HG03108 (cell line): ENCODE measurements around the gene RXYLT1.
"Not testable (repeated sequence)": the region's sequence is repeated elsewhere in the genome, so short reads cannot be mapped to it uniquely, and the experiment has no call there.

Source experiments
- ATAC-seq: cut with Tn5 transposase; IDR thresholded peaks from one replicate; pipeline ENCODE4 v1.9.1; 2021; ENCODE audit warnings: moderate library complexity; ENCODE audit not compliant: unreplicated experiment

The RXYLT1 gene

DNA sequence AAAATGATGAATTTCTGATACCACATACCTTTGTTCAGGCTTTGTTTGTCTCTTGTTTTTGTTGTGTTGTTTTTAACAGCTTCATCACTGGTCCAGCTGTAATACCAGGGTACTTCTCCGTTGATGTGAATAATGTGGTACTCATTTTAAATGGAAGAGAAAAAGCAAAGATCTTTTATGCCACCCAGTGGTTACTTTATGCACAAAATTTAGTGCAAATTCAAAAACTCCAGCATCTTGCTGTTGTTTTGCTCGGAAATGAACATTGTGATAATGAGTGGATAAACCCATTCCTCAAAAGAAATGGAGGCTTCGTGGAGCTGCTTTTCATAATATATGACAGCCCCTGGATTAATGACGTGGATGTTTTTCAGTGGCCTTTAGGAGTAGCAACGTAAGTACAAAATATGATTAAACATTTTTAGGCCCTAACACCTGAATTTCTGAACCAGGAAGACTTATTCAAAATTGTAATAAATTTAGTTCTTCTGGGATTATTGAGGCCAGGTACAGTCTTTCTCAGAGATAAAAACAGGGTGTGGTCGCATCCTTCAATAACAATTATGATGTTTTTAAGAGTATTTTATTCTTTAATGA is 22.4 kb downstream of the RXYLT1 start:
- ATAC-seq, result no peak

DNA sequence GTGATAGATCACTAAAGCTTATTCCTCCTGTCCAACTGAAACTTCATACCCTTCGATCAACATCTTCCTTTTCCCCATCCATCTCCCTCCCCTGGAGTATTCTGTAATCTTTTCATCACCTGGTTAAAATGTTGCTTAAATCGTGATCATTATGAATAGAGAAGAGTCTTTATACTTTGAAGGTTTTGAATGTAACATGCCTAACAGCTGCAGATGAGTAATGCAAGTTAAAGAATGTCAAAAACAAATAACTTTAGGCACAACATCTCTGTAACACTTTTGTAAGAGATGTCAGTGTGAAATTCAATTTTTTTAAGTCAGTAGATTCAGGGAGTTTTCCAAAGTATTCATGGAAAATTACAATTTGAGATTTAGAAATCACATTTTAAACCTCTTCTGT is 25.0 kb downstream of the RXYLT1 start:
- no peak for ATAC-seq

DNA sequence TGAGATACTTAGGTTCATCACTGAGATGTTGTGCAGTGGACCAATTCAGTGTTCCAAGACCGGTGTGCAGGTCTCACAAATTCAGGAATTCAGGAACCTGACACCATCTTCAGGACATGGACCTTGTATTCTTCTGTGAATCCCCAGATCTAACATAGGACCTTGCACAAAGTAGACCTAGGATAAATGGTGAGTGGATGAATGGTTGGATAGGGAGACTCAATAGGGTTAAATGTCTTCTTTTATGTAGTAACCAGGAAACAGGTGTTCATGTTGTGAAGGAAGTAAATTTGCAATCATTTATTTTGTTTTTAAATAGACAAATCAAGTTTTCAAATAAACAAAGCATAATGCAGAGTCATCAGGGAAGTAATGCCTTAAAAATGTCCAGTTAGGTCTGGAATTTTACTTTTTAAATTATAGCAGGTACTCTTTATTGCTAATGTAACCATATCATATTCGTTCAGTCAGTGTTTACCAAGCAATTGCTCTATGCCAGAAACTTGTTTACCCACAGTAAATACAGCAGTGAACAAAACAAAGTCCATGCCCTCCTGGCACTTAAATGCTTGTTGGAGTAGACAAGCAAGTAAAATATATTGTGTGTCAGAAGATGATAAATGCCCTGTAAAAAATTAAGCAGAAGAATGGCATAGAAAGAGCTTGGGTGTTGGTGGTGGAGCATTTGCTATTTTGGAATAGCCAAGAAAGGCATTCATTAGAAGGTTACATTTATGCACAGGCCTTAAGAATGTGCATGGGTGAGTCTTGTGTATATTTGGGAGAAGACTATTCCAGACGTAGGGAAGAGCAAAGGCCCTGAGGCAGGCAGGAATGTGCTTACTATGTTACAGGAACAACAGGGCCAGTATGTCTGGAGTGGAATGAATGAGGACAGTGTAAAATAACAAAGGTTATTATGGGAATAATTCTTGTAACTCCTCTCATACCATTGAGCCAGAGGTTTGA is 26.3 kb downstream of the RXYLT1 start:
- ATAC-seq, result no peak

DNA sequence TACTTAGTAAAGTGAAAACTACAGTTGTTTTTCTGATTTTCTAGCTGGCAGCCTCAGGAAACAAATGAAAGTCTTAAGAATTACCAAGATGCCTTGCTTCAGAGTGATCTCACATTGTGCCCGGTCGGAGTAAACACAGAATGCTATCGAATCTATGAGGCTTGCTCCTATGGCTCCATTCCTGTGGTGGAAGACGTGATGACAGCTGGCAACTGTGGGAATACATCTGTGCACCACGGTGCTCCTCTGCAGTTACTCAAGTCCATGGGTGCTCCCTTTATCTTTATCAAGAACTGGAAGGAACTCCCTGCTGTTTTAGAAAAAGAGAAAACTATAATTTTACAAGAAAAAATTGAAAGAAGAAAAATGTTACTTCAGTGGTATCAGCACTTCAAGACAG is 28.9 kb downstream of the RXYLT1 start:
- no peak for ATAC-seq

DNA sequence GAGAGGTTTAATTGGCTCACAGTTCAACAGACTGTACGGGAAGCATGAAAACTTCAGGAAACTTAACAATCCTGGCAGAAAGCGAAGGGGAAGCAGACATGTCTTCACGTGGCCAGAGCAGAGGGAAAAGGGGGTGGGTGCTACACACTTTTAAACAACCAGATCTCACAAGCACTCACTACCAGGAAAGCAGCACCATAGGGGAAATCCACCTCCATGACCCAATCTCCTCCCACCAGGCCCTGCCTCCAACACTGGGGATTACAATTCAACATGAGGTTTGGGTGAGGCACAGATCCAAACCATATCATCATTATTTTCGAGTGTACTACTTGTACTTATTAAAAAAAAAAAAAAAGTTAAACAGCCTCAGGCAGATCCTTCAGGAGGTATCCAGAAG is 29.9 kb downstream of the RXYLT1 start:
- no peak for ATAC-seq

DNA sequence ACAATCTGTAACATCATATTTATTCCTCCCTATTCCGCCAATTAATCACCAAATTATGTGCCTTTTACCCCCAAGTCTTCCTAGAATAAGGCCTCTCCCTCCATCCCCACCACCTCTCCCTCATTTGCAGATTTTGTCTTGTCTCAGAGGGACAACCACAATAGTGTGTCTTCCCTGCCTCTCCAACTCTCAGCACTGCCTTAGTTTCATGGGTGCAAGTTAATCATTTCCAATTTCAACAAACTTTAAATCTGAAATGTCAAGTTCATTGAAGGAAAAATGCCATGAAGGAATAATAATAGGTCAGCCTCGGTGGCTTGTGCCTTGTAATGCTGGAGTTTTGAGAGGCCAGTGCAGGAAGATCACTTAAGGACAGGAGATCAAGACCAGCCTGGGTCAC is 31.6 kb downstream of the RXYLT1 start:
- ATAC-seq, result no peak

DNA sequence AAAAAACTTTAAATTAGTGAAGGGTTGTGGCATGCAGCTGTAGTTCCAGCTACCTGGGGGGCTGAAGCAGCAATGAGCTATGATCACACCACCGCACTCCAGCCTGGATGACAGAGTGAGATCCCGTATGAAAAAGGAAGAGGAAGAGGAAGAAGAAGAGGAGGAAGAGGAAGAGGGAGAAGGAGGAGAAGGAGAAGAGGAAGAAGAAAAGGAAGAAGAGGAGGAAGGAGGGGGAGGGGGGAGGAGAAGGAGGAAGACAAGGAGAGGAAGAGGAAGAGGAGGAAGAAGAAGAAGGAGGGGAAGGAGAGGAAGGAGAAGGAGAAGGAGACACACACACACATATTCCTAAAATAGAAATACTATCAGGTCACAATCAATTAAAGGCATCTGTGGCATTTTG is 32.0 kb downstream of the RXYLT1 start:
- no peak for ATAC-seq

DNA sequence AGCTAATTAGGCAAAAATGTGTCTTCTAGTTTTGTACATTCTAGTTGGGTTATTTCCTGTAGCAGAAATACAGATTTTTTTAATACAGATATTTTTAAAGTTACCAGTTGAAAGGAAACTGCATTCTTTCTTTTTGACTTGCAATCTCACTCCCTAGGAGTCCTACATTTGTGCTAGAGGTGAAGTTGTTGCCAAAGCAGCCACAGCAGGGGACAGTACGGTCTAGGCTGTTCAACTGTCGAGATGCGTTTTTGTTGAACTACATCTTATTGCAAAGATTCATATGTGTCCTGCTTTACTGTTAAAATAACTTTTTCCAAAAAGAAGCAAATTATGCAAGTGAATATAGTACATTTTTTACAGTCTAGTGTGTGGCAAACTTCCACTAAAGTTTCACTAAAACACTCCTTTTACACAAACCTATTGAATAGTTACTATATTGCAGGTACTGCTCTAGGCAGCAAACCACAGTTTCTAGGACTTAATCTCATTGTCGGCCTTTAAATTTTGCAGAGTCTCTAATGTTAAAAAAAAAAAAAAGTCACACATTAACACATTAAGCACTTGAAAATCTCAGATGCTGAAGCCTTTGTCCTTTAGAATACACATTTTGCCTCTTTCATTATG is 34.5 kb downstream of the RXYLT1 start:
- peak; percentile 36 for ATAC-seq

DNA sequence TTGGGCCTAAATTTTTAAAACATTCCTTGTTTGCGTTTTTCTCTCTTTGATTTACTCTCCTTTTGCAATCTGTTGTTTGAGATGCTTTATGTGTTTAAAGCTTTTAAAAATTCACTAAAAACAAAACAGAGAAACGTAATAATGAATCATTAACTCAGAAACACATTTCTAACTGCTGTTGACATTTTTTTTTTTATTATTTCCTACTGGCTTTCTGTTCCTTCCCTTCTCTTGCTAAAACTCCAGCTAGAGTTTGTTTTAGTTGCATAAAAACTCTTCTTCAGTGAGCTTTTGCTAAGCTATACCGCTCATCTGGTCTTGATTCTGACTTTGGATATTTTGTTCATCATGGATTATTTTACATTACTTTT is 35.8 kb downstream of the RXYLT1 start:
- ATAC-seq, result no peak

DNA sequence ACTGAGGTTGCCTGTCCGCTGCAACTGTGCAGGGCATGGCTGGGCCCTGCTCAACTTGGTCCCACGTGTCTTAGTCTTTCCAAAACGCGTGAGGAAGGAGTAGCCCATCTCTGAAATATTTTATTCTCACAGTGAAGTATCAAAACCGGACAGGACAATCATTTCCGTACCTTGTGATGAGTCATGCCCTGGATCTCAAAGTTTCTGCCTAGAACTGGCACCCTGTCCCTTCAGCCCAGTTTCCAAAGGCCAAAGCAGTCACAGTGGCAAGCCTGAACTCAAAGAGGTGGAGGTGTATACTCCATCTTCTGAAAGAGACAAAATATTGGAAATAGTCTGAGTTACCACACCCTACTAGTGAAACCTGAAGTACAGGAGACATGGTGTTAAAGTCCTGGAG is 36.3 kb downstream of the RXYLT1 start:
- peak; percentile 33 for ATAC-seq

DNA sequence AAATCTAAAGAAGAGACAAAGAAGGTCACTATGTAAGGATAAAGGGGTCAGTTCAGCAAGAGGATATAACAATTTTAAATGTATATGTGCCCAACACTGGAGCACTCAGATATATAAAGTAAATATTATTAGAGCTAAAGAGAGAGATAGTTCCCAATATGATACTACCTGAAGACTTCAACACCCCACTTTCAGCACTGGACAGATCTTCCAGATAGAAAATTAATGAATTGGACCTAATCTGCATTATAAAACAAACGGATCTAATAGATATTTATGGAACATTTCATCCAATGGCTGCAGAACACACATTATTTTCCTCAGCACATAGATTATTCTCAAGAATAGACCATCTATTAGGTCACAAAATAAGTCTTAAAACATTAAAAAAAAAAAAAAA is 40.7 kb downstream of the RXYLT1 start:
- no peak for ATAC-seq

DNA sequence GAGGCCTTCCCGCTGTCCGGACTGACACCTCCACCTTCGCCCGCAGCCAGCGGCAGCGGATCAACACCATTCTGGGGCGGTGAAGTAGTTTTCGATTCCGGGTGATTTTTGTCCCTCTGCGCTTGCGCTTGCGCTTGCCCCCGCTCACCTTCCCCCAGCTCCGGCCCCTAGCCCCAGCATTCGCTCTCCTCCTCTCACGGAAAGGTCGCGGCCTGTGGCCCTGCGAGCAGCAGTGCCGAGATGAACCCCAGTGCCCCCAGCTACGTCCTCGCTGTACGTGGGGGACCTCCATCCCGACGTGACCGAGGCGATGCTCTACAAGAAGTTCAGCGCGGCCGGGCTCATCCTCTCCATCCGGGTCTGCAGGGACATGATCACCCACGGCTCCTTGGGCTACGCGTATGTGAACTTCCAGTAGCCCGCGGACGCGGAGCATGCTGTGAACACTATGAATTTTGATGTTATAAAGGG is 42.1 kb downstream of the RXYLT1 start:
- no peak for ATAC-seq

DNA sequence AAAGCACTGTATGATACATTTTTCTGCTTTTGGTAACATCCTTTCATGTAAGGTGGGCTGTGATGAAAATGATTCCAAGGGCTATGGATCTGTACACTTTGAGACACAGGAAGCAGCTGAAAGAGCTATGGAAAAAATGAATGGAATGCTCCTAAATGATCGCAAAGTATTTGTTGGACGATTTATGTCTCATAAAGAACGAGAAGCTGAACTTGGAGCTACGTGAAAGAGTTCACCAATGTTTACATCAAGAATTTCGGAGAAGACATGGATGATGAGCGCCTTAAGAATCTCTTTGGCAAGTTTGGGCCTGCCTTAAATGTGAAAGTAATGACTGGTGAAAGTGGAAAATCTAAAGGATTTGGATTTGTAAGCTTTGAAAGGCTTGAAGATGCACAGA is 42.6 kb downstream of the RXYLT1 start:
- ATAC-seq, result no peak

DNA sequence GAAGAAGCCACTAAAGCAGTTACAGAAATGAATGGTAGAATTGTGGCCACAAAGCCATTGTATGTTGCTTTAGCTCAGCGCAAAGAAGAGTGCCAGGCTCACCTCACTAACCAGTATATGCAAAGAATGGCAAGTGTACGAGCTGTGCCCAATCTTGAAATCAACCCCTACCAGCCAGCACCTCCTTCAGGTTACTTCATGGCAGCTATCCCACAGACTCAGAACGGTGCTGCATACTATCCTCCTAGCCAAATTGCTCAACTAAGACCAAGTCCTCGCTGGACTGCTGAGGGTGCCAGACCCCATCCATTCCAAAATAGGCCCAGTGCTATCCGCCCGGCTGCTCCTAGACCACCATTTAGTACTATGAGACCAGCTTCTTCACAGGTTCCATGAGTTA is 43.3 kb downstream of the RXYLT1 start:
- ATAC-seq, result no peak

DNA sequence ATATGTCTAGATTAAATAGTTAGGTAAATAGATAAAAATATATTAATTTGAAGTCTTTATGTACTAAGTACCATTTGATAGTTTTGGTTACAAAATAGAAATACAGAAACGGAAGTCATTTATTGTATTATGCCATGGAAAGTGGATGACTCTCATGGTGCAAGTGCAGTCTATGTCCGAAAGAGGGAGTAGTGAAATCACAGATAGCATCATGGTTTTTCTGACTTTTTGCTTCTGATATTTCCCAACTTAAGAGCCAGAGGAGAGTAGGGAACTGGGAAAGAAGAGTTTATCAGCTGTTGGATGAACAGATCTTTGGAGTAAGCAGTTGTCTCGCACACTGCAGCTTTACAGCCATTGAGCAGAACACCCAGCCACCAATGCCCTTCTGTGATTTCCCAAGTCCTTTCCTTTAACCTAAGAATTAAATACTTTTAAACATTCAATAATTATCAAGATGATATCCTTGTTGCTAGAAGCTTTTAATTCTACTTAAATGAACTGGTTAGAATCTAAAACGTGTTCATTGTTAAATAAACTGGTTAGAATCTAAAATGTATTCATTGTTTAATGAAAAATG is 46.4 kb downstream of the RXYLT1 start:
- ATAC-seq, result no peak

DNA sequence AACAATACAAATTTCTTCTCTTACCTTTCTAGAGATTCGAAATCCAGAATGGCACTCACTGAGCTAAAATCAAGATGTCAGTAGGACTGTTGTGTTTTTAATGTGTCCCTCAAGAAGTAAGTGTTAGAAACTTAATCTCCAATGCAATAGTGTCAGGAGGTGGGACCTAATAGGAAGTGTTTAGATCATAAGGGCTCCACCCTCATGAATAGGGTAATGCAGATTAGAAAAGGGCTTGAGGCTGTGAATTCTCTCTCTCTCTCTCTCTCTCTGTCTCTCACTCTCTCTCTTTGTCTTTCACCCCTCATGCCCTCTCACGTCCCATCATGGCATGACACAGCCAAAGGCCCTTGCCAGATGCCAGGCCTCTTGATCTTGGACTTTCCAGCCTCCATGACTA is 49.2 kb downstream of the RXYLT1 start:
- ATAC-seq, result no peak

DNA sequence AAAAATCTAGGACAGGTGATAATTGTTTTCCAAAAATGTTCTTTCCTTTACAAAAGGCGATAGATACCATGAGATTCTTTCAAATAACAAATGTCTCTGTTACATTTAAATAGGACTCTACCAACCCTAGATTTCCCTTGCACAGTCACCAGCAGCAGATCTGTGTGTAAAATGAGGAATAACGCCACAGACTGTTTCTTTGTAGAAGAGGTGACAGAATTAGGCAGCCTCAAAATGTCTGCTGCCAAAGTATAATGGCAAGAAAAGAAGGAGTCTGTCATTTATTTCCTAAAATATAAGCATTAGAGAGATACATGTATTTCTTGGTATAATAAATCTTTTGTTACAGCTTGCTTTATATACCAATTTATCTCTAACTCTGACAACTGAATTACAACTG is 56.3 kb downstream of the RXYLT1 start:
- ATAC-seq, result no peak

DNA sequence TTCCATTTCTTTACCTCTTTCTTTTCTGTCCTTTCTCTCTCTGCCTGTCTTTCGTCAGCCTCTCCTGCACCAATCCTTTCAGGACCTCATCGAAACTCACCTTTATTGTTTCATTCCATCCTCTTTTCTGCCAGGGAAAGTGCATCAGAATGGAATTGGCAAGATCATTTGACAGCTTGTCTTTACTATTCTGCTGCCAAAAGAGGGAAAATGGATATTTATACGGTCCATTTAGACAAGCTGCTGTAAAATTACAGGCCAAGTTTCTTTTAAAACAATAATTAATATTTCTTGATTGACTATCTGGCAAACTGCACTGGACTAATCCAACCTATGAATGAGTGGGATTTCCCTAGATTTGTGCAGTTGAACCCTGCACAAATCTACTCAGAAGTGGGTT is 57.2 kb downstream of the RXYLT1 start:
- no peak for ATAC-seq

DNA sequence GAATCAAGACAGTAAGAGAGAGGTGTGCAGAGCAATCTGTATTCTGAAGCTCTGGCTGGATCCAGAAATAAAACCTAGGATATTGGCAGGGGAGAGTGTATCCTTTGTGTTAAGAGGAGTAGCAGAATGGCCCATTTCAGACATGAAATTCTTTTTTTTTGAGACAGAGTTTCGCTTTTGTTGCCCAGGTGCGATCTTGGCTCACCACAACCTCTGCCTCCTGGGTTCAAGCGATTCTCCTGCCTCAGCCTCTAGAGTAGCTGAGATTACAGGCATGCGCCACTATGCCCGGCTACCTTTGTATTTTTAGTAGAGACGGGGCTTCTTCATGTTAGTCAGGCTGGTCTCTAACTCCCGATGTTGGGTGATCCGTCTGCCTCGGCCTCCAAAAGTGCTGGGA is 58.7 kb downstream of the RXYLT1 start:
- no peak for ATAC-seq

DNA sequence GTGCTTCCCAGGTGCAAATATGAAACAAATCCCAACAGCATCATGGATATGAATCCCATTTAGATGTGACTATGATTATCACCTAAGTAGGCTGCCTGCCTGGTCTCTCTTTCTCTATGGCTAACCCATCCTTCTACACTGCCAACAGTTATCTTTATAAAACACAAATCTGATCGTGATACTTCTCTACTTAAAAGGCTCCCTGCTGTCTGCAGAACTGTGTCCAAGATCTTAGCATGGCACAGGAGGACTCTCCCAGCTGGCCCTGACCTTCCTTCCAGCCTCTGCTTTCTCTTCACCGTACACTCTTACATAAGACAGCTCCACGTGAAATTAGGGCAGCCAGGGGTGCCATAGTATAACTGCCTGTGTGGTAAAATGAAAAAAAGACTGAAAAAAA is 61.3 kb downstream of the RXYLT1 start:
- no peak for ATAC-seq

DNA sequence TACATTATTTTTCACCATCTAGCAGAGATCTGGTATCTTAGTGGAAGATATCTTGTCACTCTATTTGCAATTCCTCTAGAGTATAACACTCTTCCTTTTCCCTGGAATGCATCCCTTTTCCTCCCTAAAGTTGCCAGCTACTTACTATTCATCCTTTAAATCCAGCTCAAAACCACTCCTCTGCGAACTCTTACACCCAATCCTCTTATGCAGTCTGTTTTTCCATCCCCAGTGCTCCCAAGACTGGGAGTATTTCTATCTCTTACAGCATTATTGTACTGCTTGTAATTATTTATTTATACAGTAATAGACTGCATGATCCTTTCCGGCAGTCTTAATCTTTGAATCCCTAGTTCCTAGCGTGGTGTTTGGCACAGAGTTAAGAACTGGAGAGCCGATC is 61.9 kb downstream of the RXYLT1 start:
- ATAC-seq, result no peak

DNA sequence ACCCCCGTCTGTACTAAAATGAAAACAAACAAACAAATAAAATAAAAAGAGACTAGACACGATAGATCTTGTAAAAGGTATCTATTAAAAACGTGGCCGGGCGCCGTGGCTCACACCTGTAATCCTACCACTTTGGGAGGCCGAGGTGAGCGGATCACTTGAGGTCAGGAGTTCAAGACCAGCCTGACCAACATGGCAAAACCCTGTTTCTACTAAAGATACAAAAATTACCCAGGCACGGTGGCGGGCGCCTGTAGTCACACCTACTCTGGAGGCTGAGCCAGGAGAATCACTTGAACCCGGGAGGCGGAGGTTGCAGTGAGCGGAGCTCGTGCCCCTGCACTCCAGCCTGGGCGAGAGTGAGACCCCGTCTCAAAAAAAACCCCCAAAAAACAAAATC is 63.0 kb downstream of the RXYLT1 start:
- not testable (repeated sequence) for ATAC-seq
